HG03095 (cell line): Measurements from ENCODE around the gene NME5.

Source experiments
- ATAC-seq: cut with Tn5 transposase; IDR thresholded peaks from one replicate; pipeline ENCODE4 v1.9.1; 2021; ENCODE audit warnings: moderate library complexity; ENCODE audit not compliant: unreplicated experiment

NME5 gene

GRCh38 chr5:138140268-138140667, 1.0 kb upstream of the NME5 start:
- ATAC-seq, result no peak

- ATAC-seq, result no peak
Measured at GRCh38 chr5:138139781-138140090, 508 bp upstream of the NME5 start.

- no peak for ATAC-seq
Measured at GRCh38 chr5:138132543-138132942, 6.7 kb downstream of the NME5 start.

GRCh38 chr5:138129347-138129746, 9.9 kb downstream of the NME5 start:
- ATAC-seq, result no peak

- ATAC-seq, result no peak
Measured at GRCh38 chr5:138128334-138128733, 10.9 kb downstream of the NME5 start.

- ATAC-seq, result no peak
Measured at GRCh38 chr5:138115254-138115653, 24.0 kb downstream of the NME5 start.

GRCh38 chr5:138111937-138112336, 27.3 kb downstream of the NME5 start:
- no peak for ATAC-seq

- no peak for ATAC-seq
Measured at GRCh38 chr5:138111181-138111580, 28.0 kb downstream of the NME5 start.

- no peak for ATAC-seq
Measured at GRCh38 chr5:138110266-138110963, 28.8 kb downstream of the NME5 start.

GRCh38 chr5:138109463-138110265, 29.6 kb downstream of the NME5 start:
- ATAC-seq, result no peak

GRCh38 chr5:138107213-138107612, 32.0 kb downstream of the NME5 start:
- no peak for ATAC-seq

GRCh38 chr5:138105709-138106108, 33.5 kb downstream of the NME5 start:
- ATAC-seq, result no peak

- ATAC-seq, result no peak
Measured at GRCh38 chr5:138103319-138103637, 36.0 kb downstream of the NME5 start.

GRCh38 chr5:138102454-138103318, 36.5 kb downstream of the NME5 start:
- ATAC-seq, result no peak

- no peak for ATAC-seq
Measured at GRCh38 chr5:138096997-138097828, 42.0 kb downstream of the NME5 start.

GRCh38 chr5:138096363-138096762, 42.9 kb downstream of the NME5 start:
- ATAC-seq, result no peak

GRCh38 chr5:138095100-138095907, 43.9 kb downstream of the NME5 start:
- no peak for ATAC-seq

- ATAC-seq, result no peak
Measured at GRCh38 chr5:138093036-138093435, 46.2 kb downstream of the NME5 start.

GRCh38 chr5:138092301-138092700, 46.9 kb downstream of the NME5 start:
- ATAC-seq, result no peak

GRCh38 chr5:138091685-138092084, 47.5 kb downstream of the NME5 start:
- ATAC-seq, result no peak
